Chondrocyte (in vitro differentiated cells): ENCODE results near the gene DDAH2. TPM values are rescaled to one million over a fixed set of nuclear protein-coding genes. Genes with fewer than 3 reads are reported as not detected.
A peak's percentile ranks its signal among the peaks of the same experiment; 100 is the strongest.

Experiments used
- DNase-seq: peaks from one replicate; pipeline ENCODE4 v3.0.0; 2021; ENCODE audit warnings: mixed read lengths, low spot score
- H3K27ac Mint-ChIP-seq: one replicate; pipeline ENCODE4 v1.8.0; 2021; ENCODE audit warnings: mild to moderate bottlenecking, moderate library complexity, mixed read lengths; ENCODE audit not compliant: unreplicated experiment
- H3K27me3 Mint-ChIP-seq: 2 replicates; pipeline ENCODE4 v1.8.0; 2021; ENCODE audit warnings: low read depth, mixed read lengths
- H3K36me3 Mint-ChIP-seq: 2 replicates; pipeline ENCODE4 v1.8.0; 2021; ENCODE audit warnings: low read depth, mixed read lengths
- H3K4me1 Mint-ChIP-seq: 2 replicates; pipeline ENCODE4 v1.8.0; 2021; ENCODE audit warnings: low read depth, mild to moderate bottlenecking, mixed read lengths
- H3K4me3 Mint-ChIP-seq: one replicate; pipeline ENCODE4 v1.8.0; 2021; ENCODE audit warnings: mild to moderate bottlenecking, moderate library complexity, mixed read lengths; ENCODE audit not compliant: unreplicated experiment
- H3K9me3 Mint-ChIP-seq: 2 replicates; pipeline ENCODE4 v1.8.0; 2021; ENCODE audit warnings: low read depth, mixed read lengths
- CTCF ChIP-seq: fragments of 200-600 bp; sonication (generic); IDR thresholded peaks from 2 replicates; pipeline ENCODE4 v1.5.0; 2021; ENCODE audit warnings: antibody characterized with exemption, mild to moderate bottlenecking, moderate library complexity
- total RNA-seq: library from RNA; stranded (reverse); gene quantifications from 3 replicates; pipeline ENCODE4 v1.2.1, GENCODE V29; 2021

Gene DDAH2
- total RNA-seq, 1 donor from 2014 or later, result 99.6 TPM

DNA sequence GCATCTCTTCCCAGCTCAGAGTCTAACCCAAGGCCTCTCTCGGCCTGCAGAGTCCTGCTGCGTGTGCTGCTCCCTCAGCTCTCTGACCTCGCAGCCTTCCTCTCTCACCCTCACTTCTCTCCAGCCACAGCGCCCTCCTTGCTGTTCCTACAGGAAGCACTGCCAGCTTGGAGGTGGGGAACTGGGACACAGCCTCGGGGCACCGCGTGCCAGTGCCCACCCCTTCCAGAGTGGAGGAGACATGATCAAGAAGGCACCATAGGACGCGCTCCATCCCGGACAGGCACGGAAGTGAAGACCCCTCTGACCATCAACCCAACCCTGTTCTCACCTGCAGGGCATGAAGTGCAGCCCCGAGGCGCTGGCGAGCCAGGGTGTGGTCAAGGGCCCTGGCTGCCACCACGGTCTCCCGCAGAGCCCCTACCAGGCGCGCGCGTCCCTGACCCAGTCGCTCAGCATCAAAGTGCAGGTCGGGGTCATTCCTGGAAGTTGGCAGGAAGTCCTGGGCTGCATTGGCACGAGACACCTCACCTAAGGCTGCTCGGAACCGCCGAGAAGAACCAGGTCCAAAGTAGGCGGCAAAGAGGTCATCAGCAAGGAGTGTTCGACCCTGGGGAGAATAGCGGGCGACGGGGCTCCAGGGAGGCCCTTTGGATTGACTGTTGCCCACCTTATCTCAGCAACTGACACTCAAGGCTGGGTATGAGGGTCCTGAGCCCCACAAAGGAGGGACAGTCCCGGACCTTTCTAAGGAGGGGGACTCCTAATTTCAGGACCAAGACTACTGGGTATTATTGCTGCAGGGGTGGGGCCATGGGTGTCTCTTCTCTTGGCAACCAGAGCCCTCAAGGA is 46.8 kb upstream of the DDAH2 start:
- no peak for TF ChIP-seq CTCF
- Mint-ChIP-seq H3K4me1 (peaks cover 10% of the 10 kb centered on the region), H3K9me3 (no peaks in the 10 kb centered on the region), H3K27me3 (no peaks in the 10 kb centered on the region), H3K36me3 (peaks cover 4% of the 10 kb centered on the region), H3K4me3 (no peak overlapping the region), H3K27ac (peak overlapping the region; percentile 61)
- no peak for DNase-seq

DNA sequence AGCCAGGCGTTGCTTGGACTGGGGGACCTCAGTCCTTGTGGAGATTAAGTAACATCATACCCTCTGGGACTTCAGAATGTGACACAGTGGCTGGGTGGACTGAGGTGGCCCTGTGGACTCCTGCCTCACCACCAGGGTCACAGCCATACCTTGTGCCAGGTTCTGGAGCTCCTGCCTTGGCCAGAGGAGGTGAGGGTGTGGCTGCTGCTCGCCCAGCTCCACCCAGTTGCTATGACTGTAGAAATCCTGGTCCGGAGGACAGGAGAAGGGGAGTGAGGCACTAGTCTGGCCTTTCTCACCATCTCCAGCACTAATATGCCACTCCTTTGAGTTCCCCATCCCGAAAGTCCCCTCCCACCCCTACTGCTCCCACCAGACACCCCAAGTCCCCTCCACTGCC is 46.1 kb upstream of the DDAH2 start:
- H3K9me3 Mint-ChIP-seq, result no peaks in the 10 kb centered on the region
- H3K36me3 Mint-ChIP-seq, result peaks cover 2% of the 10 kb centered on the region
- no peak for TF ChIP-seq CTCF
- H3K27ac Mint-ChIP-seq, result no peak overlapping the region
- H3K4me1 Mint-ChIP-seq, result peaks cover 10% of the 10 kb centered on the region
- no peak for DNase-seq
- no peak overlapping the region for H3K4me3 Mint-ChIP-seq
- no peaks in the 10 kb centered on the region for H3K27me3 Mint-ChIP-seq

DNA sequence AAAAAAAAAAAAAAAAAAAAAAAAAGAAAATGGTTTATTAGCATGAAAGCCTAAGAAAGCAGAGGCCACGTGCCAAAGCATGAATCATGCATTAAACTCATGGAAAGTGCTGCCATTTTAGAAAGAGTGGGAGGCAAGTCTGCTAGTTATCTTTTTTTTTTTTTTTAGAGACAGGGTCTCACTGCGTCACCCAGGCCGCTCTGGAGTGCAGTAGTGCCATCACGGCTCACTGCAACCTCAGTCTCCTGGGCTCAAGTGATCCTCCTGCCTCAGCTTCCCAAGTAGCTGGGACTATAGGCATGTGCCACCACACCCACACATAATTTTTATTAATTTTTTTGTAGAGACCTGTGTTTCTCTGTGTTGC is 42.9 kb upstream of the DDAH2 start:
- Mint-ChIP-seq H3K4me3 (no peak overlapping the region), H3K27me3 (no peaks in the 10 kb centered on the region), H3K27ac (no peak overlapping the region), H3K9me3 (no peaks in the 10 kb centered on the region), H3K4me1 (peaks cover 4% of the 10 kb centered on the region), H3K36me3 (no peaks in the 10 kb centered on the region)
- DNase-seq, result no peak
- no peak for TF ChIP-seq CTCF

- H3K4me1 Mint-ChIP-seq, result no peaks in the 10 kb centered on the region
- no peaks in the 10 kb centered on the region for H3K9me3 Mint-ChIP-seq
- DNase-seq, result no peak
- no peak overlapping the region for H3K4me3 Mint-ChIP-seq
- TF ChIP-seq CTCF, result no peak
- H3K36me3 Mint-ChIP-seq, result no peaks in the 10 kb centered on the region
- no peaks in the 10 kb centered on the region for H3K27me3 Mint-ChIP-seq
- H3K27ac Mint-ChIP-seq, result no peak overlapping the region
Observed at GRCh38 chr6:31770860-31771259, 41.8 kb upstream of the DDAH2 start.

DNA sequence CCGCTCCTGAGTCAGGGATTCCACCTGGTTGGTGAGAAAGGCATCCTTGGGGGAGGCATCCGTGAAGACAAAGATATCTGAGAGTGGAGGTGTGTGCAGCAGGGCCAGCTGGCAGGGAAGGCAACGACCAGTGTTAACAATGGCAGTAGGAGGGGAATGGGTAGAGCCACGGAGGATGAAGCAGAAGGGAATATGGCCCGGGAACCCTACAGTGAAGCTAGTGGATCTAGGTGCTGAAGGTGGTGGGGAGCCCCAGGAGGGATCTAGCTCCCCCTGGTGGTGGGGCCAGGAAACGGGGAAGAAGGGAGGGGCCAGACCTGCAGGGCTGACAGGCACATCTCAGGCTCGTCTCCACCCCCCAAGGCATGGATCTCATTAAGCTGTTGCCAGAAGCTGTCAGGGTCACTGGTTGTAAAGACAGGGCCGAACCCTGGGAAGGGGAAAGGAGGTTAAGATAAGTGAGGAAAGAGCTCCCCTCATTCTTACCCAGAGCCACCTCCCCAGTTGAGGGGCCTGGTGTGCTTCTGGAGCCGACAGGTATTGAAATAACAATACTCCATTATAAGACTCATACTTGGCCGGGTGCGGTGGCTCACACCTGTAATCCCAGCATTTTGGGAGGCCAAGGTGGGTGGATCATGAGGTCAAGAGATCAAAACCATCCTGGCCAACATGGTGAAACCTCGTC is 40.7 kb upstream of the DDAH2 start:
- Mint-ChIP-seq H3K4me1 (no peaks in the 10 kb centered on the region), H3K27ac (no peak overlapping the region), H3K9me3 (no peaks in the 10 kb centered on the region), H3K36me3 (no peaks in the 10 kb centered on the region), H3K4me3 (no peak overlapping the region), H3K27me3 (no peaks in the 10 kb centered on the region)
- no peak for DNase-seq
- peak; percentile 78 for TF ChIP-seq CTCF
